Measurements from ENCODE around the gene TRIM9. TPM values are rescaled to one million over a fixed set of nuclear protein-coding genes. Genes with fewer than 3 reads are reported as not detected.

Gene TRIM9
- total and polyA plus RNA-seq, 9 of the 15 experiments (the other 6 are each of a cell fraction or from before 2014, with no cell fraction given), result 0.03 to 0.15 (median 0.04) TPM; not detected in 4

- TF ChIP-seq CLOCK (CRISPR knock-in tag; IDR thresholded peaks at IDR 0.05; ENCODE audit: borderline replicate concordance) (no peak), RAD21 (CRISPR knock-in tag; conservative IDR thresholded peaks at IDR 0.05 in 1 of 2, IDR thresholded peaks at IDR 0.05 in 1 of 2) (0 out of 4 replicates have a peak, but pooled peaks of 1 of the 2 experiments have one; percentile 15), RNF2 (IDR thresholded peaks at IDR 0.05) (peak; percentile 59; the same call in 1 of the 2 replicates), ZNF175 (CRISPR knock-in tag; IDR thresholded peaks at IDR 0.05; ENCODE audit: low read depth) (peak; percentile 74; the same call in 1 of the 2 replicates), GTF2F1 (IDR thresholded peaks at IDR 0.05; ENCODE audit: low read depth, low read length) (no peak), ETV1 (tag; conservative IDR thresholded peaks at IDR 0.05; ENCODE audit: low read depth) (peak; percentile 79), HNRNPL (IDR thresholded peaks at IDR 0.05; ENCODE audit: low read depth, low read length) (no peak), BCOR (IDR thresholded peaks at IDR 0.05) (0 out of 2 replicates have a peak, but pooled peaks have one; percentile 33), ZNF785 (CRISPR knock-in tag; IDR thresholded peaks at IDR 0.05) (no peak), SRSF3 (IDR thresholded peaks at IDR 0.05; ENCODE audit: insufficient read depth, low read length) (no peak), ZNF717 (CRISPR knock-in tag; IDR thresholded peaks at IDR 0.05) (no peak), NR2C1 (IDR thresholded peaks at IDR 0.05) (no peak), NR2C1 (tag; IDR thresholded peaks at IDR 0.05) (0 out of 2 replicates have a peak, but pooled peaks have one; percentile 60), SOX6 (IDR thresholded peaks at IDR 0.05) (peak; percentile 63; the same call in 1 of the 2 replicates), POLR2AphosphoS5 (IDR thresholded peaks at IDR 0.05; ENCODE audit: control insufficient read depth, insufficient read depth, low read depth, low read length) (peak; percentile 50; the same call in 1 of the 2 replicates), TOE1 (IDR thresholded peaks at IDR 0.05; ENCODE audit: borderline replicate concordance) (no peak), TOE1 (CRISPR knock-in tag; IDR thresholded peaks at IDR 0.05; ENCODE audit: borderline replicate concordance, low read depth) (no peak), ETV5 (CRISPR knock-in tag; IDR thresholded peaks at IDR 0.05; ENCODE audit: low read depth) (peak; percentile 69; the same call in 1 of the 2 replicates)
- TF ChIP-seq, protein P1, sequence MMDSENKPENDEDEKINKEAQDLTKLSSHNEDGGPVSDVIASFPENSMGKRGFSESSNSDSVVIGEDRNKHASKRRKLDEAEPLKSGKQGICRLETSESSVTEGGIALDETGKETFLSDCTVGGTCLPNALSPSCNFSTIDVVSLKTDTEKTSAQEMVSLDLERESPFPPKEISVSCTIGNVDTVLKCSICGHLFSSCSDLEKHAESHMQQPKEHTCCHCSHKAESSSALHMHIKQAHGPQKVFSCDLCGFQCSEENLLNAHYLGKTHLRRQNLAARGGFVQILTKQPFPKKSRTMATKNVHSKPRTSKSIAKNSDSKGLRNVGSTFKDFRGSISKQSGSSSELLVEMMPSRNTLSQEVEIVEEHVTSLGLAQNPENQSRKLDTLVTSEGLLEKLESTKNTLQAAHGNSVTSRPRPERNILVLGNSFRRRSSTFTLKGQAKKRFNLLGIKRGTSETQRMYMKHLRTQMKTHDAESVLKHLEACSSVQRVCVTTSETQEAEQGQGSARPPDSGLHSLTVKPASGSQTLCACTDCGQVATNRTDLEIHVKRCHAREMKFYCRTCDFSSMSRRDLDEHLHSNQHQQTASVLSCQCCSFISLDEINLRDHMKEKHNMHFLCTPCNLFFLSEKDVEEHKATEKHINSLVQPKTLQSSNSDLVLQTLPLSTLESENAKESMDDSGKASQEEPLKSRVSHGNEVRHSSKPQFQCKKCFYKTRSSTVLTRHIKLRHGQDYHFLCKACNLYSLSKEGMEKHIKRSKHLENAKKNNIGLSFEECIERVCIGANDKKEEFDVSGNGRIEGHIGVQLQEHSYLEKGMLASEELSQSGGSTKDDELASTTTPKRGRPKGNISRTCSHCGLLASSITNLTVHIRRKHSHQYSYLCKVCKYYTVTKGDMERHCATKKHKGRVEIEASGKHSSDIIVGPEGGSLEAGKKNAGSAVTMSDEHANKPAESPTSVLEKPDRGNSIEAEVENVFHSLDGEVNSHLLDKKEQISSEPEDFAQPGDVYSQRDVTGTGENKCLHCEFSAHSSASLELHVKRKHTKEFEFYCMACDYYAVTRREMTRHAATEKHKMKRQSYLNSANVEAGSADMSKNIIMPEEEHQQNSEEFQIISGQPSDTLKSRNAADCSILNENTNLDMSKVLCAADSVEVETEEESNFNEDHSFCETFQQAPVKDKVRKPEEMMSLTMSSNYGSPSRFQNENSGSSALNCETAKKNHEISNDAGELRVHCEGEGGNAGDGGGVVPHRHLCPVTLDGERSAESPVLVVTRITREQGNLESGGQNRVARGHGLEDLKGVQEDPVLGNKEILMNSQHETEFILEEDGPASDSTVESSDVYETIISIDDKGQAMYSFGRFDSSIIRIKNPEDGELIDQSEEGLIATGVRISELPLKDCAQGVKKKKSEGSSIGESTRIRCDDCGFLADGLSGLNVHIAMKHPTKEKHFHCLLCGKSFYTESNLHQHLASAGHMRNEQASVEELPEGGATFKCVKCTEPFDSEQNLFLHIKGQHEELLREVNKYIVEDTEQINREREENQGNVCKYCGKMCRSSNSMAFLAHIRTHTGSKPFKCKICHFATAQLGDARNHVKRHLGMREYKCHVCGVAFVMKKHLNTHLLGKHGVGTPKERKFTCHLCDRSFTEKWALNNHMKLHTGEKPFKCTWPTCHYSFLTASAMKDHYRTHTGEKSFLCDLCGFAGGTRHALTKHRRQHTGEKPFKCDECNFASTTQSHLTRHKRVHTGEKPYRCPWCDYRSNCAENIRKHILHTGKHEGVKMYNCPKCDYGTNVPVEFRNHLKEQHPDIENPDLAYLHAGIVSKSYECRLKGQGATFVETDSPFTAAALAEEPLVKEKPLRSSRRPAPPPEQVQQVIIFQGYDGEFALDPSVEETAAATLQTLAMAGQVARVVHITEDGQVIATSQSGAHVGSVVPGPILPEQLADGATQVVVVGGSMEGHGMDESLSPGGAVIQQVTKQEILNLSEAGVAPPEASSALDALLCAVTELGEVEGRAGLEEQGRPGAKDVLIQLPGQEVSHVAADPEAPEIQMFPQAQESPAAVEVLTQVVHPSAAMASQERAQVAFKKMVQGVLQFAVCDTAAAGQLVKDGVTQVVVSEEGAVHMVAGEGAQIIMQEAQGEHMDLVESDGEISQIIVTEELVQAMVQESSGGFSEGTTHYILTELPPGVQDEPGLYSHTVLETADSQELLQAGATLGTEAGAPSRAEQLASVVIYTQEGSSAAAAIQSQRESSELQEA (IDR thresholded peaks at IDR 0.05; ENCODE audit: low read depth), result no peak
Measured at GRCh38 chr14:50926851-50927386, 168.0 kb downstream of the TRIM9 start (continued).

All from K562 (cell line).